Measurements from ENCODE around the gene SLC25A44.

SLC25A44 gene

GRCh38 chr1:156149374-156150332 lies 44.3 kb upstream of the SLC25A44 start:
- no peak for DNase-seq (ENCODE audit: extremely low read depth, low read depth)
- TF ChIP-seq CTCF (IDR thresholded peaks at IDR 0.05; ENCODE audit: low read depth, low read length), result no peak

DNA sequence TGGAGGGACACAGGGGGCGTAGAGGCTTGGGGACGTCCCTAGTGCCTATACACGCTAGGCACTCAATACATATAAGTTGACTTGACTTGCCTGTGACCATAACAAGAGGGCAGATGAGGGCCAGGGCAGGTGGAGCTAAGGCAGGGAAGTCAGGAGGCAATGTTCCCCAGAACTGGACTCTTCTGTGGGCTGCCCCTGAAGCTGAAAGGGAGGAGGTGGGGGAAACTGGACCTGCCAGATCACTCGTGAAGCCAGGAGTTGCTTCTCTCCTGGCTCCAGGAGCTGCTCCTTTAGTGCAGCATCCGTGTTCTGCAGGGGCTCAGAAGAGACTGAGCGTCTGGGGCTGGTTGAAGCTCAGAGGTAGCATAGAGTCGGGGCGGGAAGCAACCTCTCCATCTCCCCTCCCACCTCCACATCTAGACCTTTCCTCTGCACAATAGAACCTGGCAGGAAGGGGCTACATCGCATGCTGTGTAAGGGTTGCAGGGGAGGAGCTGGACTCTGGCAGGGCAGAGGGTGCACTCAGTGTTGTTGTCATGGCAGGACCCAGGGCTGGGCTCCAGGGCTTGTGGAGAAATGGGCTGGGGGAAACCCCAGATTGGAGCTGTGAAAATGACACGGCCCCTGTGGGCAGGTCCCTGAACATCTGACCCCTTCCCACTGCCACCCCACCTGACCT lies 43.4 kb upstream of the SLC25A44 start:
- TF ChIP-seq CTCF (IDR thresholded peaks at IDR 0.05; ENCODE audit: low read depth, low read length), result no peak
- DNase-seq (ENCODE audit: extremely low read depth, low read depth), result no peak

DNA sequence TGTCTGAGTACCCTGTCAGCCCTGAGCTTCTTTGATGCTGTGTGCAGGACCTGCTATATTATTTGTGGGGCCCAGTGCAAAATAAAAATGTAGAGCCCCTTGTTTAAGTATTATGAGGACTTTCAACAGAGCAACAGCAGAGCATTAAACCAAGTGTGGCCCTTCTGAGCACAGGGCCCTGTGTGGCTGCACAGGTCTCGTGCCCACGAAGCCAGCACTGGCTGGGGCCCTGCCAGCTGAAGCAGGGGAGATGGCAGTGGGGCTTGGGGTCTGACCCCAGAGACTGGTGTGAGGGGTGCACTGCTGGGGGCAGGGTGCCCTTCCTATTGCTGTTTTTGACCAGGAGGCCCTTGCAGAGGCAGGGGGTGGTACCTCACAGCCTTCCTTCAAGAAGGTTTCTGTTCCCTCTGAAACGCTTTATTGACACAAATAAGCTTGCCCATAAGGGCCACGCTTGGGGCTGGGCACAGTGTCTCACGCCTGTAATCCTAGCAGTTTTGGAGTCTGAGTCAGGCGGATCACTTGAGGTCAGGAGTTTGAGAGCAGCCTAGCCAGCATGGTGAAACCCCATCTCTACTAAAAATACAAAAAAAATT lies 42.7 kb upstream of the SLC25A44 start:
- no peak for DNase-seq (ENCODE audit: extremely low read depth, low read depth)
- no peak for TF ChIP-seq CTCF (IDR thresholded peaks at IDR 0.05; ENCODE audit: low read depth, low read length)

DNA sequence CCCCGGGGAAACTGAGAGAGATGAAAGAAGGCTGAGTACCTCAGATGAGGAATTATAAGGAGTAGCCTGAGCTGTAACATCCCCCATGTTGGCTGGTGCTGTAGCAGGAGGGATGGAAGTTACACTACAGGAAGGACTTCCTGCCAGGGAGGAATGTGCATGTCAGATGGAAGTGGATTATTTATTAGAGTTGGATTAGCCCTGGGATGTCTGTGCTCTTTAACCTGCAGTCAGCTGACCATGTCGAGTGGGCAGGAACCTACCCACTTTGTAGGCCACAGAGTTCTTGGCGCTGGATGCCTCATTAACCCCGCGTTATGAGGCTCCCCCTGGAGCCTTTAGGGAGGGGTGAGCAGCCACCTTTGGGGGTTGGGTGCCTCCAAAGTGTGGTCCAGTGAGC lies 41.3 kb upstream of the SLC25A44 start:
- no peak for DNase-seq (ENCODE audit: extremely low read depth, low read depth)
- no peak for TF ChIP-seq CTCF (IDR thresholded peaks at IDR 0.05; ENCODE audit: low read depth, low read length)

DNA sequence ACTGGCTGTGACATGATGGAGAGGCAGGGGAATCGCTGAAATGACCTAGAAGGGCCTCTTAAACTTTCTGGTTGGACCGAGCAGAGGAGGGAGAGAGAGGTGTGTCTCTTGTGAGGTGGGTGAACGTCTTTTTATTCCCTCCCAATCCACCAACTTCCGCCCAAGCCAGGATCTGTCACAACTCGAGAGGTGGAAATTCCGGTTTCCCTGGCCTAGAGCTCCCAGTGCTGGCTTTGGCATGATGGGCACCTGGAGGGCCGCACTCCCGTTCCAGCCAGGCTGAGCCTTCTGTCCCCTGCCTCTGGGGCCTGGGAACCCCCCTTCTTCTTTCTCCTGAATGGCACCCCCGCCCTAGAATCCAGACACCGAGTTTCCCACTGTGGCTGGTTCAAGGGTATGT lies 40.5 kb upstream of the SLC25A44 start, which contains the start of gene SEMA4A:
SEMA4A (plus strand) TSS at position 224 of the 400 bp plus-strand sequence. CDS start 994 bp downstream, outside the sequence.
- no peak for DNase-seq (ENCODE audit: extremely low read depth, low read depth)
- TF ChIP-seq CTCF (IDR thresholded peaks at IDR 0.05; ENCODE audit: low read depth, low read length), result no peak

- no peak for TF ChIP-seq CTCF (IDR thresholded peaks at IDR 0.05; ENCODE audit: low read depth, low read length)
- DNase-seq (ENCODE audit: extremely low read depth, low read depth), result no peak
Observed at GRCh38 chr1:156154317-156154749, 39.6 kb upstream of the SLC25A44 start.

Data from AG09319 (cell line).